Measurements from ENCODE around the gene CDK2AP2. TPM values are rescaled to one million over a fixed set of nuclear protein-coding genes. Genes with fewer than 3 reads are reported as not detected.
"Not testable (repeated sequence)": the region's sequence is repeated elsewhere in the genome, so short reads cannot be mapped to it uniquely, and the experiment has no call there.

CDK2AP2 gene
- total RNA-seq = 79.7 TPM
- long read RNA-seq, transcript CDK2AP2-202 (3 exons, 1,692 nt) = minor isoform, 16 of 132 reads
- long read RNA-seq, transcript CDK2AP2-204 (4 exons, 923 nt) = minor isoform, 11 of 132 reads
- long read RNA-seq, transcript CDK2AP2-201 (4 exons, 1,378 nt) = major isoform, 102 of 132 reads
- long read RNA-seq, partial matches to known transcripts = 0 of 132 reads
- long read RNA-seq, other reads (novel, unspliced or antisense) = 3 of 132 reads

DNA sequence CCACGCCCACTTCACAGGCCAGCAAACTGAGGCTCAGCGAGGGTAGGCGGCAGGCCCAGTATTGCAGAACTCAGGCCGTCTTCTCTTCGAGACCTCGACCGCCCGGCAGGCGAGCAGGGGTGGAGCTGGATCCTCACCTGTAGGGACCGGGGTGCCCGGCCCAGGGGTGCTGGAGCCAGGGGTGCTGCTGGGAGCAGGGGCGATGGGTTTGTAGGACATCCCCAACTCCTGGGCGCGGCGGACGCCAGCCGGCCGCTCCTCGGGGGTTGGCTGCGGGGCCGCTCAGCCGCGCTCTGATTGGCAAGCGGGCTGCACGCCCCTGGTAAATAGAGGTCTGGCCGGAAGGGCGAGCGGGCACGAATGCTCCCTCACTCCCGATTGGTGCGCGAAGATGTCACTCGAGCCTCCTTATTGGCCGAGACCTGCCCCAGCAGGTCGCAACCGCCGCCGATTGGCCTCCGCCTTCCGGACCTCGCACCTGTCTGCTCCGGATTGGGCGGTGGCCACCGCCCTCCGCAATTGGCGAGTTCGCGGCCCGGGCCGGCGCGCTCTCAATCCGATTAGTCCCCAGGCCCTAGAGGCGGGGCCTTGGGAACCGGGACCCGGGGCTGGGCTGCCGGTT, at the start of gene CDK2AP2:
Gene CDK2AP2, minus strand, starts transcription at position 299 of the 622 bp plus-strand sequence. Its CDS starts 80 bp downstream, at position 219.
- peak; percentile 100 for DNase-seq
- no peaks in the 10 kb centered on the region for H3K27me3 ChIP-seq (ENCODE audit: low read depth)
- H3K4me3 ChIP-seq = peak within 1 kb of the TSS; percentile 74
- peaks cover 39% of the 10 kb centered on the region for H3K4me1 ChIP-seq
- no peak for TF ChIP-seq CTCF (IDR thresholded peaks at IDR 0.05)
- H3K27ac ChIP-seq = peak within 1 kb of the TSS; percentile 98
- peaks cover 13% of the 10 kb centered on the region for H3K36me3 ChIP-seq
- intact Hi-C loops (cut with DNase I) = no loop called here
- H3K9me3 ChIP-seq = no peaks in the 10 kb centered on the region
- ATAC-seq = peak; percentile 90 to 93

- no peaks in the 10 kb centered on the region for H3K4me1 ChIP-seq
- no peak for ATAC-seq
- H3K36me3 ChIP-seq = no peaks in the 10 kb centered on the region
- H3K9me3 ChIP-seq = no peaks in the 10 kb centered on the region
- H3K4me3 ChIP-seq = no peak overlapping the region
- no peak for DNase-seq
- peaks cover 6% of the 10 kb centered on the region for H3K27me3 ChIP-seq (ENCODE audit: low read depth)
- H3K27ac ChIP-seq = no peak overlapping the region
- no peak for TF ChIP-seq CTCF (IDR thresholded peaks at IDR 0.05)
- intact Hi-C loops (cut with DNase I) = no loop called here
Observed at GRCh38 chr11:67556244-67556643, 48.3 kb upstream of the CDK2AP2 start.

DNA sequence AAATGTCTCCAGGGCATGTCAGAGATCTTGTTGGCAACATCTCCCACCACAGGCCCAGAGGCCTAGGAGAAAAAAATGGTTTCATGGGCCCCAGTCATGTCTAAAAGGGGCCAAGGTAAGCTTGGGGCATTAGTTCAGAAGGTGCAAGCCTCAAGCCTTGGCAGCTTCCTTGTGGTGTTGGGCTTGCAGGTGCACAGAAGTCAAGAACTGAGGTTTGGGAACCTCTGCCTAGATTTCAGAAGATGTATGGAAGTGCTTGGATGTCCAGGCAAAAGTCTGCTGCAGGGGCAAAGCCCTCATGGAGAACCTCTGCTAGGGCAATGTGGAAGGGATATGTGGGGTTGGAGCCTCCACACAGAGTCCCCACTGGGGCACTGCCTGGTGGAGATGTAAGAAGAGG, 43.7 kb upstream of the CDK2AP2 start:
- H3K36me3 ChIP-seq; H3K27ac ChIP-seq; H3K4me1 ChIP-seq; ATAC-seq; DNase-seq; intact Hi-C loops (cut with DNase I); H3K9me3 ChIP-seq; H3K27me3 ChIP-seq (ENCODE audit: low read depth); H3K4me3 ChIP-seq: not testable (repeated sequence)

DNA sequence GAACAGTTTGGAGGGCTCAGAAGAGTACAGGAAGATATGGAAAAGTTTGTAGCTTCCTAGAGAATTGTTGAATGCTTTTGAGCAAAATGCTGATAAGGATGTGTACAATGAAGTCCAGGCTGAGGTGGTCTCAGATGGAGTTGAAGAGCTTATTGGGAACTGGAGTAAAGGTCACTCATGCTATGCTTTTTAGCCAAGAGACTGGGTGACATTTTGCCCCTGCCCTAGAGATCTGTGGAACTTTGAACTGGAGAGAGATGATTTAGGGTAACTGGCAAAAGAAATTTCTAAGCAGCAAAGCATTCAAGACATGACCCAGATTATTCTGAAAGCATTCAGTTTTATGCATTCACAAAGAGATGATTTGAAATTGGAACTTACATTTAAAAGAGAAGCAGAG, 43.2 kb upstream of the CDK2AP2 start:
- TF ChIP-seq CTCF (IDR thresholded peaks at IDR 0.05) = no peak
- H3K9me3 ChIP-seq = no peaks in the 10 kb centered on the region
- H3K4me1 ChIP-seq = no peaks in the 10 kb centered on the region
- H3K27me3 ChIP-seq (ENCODE audit: low read depth) = no peaks in the 10 kb centered on the region
- DNase-seq (no peak), ATAC-seq (no peak)
- H3K36me3 ChIP-seq = no peaks in the 10 kb centered on the region
- no peak overlapping the region for H3K27ac ChIP-seq
- intact Hi-C loops (cut with DNase I) = no loop called here
- no peak overlapping the region for H3K4me3 ChIP-seq

DNA sequence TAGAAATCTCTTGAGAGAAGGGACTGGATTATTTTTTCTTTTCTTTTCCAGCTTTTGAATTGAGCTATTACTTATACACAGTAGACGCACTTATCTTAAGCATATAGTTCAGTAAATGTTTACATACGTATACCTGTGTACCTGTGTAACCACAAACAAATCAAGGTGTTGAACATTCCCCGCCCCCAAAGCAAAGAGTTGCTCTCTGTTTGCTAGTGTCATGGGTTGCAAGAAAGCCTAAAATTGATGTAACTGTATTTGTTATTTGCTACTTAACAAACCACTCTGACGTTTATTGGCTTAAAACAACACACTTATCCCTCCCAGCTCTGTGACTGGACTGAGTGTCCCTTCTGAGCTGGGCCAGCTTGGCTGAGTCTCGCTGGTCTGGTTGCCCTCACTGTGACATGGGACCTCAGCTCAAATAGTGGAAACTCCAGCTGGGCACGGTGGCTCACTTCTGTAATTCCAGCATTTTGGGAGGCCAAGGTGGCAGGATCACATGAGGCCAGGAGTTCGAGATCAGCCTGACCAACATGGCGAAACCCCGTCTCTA, 40.7 kb upstream of the CDK2AP2 start:
- DNase-seq (no peak), ATAC-seq (peak; percentile 57 to 72)
- Histone ChIP-seq H3K9me3 (no peaks in the 10 kb centered on the region), H3K27me3 (ENCODE audit: low read depth) (no peaks in the 10 kb centered on the region), H3K27ac (no peak overlapping the region), H3K4me3 (no peak overlapping the region), H3K4me1 (peaks cover 8% of the 10 kb centered on the region), H3K36me3 (no peaks in the 10 kb centered on the region)
- TF ChIP-seq CTCF (IDR thresholded peaks at IDR 0.05) = no peak
- intact Hi-C loops (cut with DNase I) = no loop called here

GRCh38 chr11:67548112-67548511, 40.1 kb upstream of the CDK2AP2 start:
- H3K9me3 ChIP-seq; DNase-seq; ATAC-seq; H3K4me1 ChIP-seq; H3K27ac ChIP-seq; intact Hi-C loops (cut with DNase I); H3K27me3 ChIP-seq (ENCODE audit: low read depth); H3K4me3 ChIP-seq; H3K36me3 ChIP-seq: not testable (repeated sequence)
